Measurements from ENCODE around the gene TLK2.

GRCh38 chr17:62625870-62626200 is 147.2 kb downstream of the TLK2 start:
- TF ChIP-seq CTCF (IDR thresholded peaks at IDR 0.05) = no peak
- no peak for TF ChIP-seq POLR2AphosphoS5 (IDR thresholded peaks at IDR 0.05)

All from suprapubic skin (tissue), 3 donors.